Gastrocnemius medialis (tissue), 4 donors: Measurements from ENCODE around the gene EIF3K. TPM values are rescaled to one million over a fixed set of nuclear protein-coding genes. Genes with fewer than 3 reads are reported as not detected.

ENCODE experiments used
- ATAC-seq, 2 donors: fragments of 150-250 bp; one replicate each; pipeline ENCODE4 v1.9.1; 2016
- DNase-seq, 2 donors: peaks; one replicate each; pipeline ENCODE4 v3.0.0-alpha.2; 2019
- H3K27ac ChIP-seq, 4 donors: fragments of 200-600 bp; sonication (generic); 1 replicate in 1 of 4; 2 replicates in 3 of 4; pipeline ENCODE4 v1.5.1; 2016 to 2018; ENCODE audit warnings: mild to moderate bottlenecking in 2 of 4, moderate library complexity in 1 of 4
- H3K27me3 ChIP-seq, 3 donors: fragments of 200-600 bp; sonication (generic) in 2 of 3; 1 replicate in 1 of 3; 2 replicates in 2 of 3; pipeline versions ENCODE4 v1.5.1 to v1.6.0; 2016 to 2019; ENCODE audit warnings: mild to moderate bottlenecking in 1 of 3, moderate library complexity in 1 of 3
- H3K36me3 ChIP-seq, 2 donors: fragments of 200-600 bp; sonication (generic) in 1 of 2; one replicate each; pipeline ENCODE4 v1.5.1; 2017 to 2018
- H3K4me1 ChIP-seq, 2 donors: fragments of 200-600 bp; sonication (generic) in 1 of 2; one replicate each; pipeline ENCODE4 v1.5.1; 2016 to 2017; ENCODE audit warnings: mild to moderate bottlenecking in 2 of 2
- H3K4me3 ChIP-seq, 4 donors: fragments of 200-600 bp; sonication (generic) in 3 of 4; 1 replicate in 1 of 4; 2 replicates in 3 of 4; pipeline ENCODE4 v1.5.1; 2016 to 2019; ENCODE audit warnings: mild to moderate bottlenecking in 2 of 4
- H3K9me3 ChIP-seq, 3 donors: fragments of 200-600 bp; sonication (generic) in 2 of 3; 1 replicate in 1 of 3; 2 replicates in 2 of 3; pipeline ENCODE4 v1.5.1; 2016 to 2019
- CTCF ChIP-seq, 5 experiments: fragments of 450-650 bp in 3 of 5; fragments of 200-600 bp in 2 of 5; sonication (generic) in 2 of 5; IDR thresholded peaks in 4 of 5; conservative IDR thresholded peaks in 1 of 5; 1 replicate in 4 of 5; 2 replicates in 1 of 5; pipeline ENCODE4 v1.5.1; 2016 to 2019; ENCODE audit warnings: antibody characterized with exemption in 5 of 5, mild to moderate bottlenecking in 3 of 5, moderate library complexity in 3 of 5
- POLR2A ChIP-seq, 2 donors: fragments of 450-650 bp; IDR thresholded peaks; one replicate each; pipeline ENCODE4 v1.6.1; 2017; ENCODE audit warnings: antibody characterized with exemption in 2 of 2, mild to moderate bottlenecking in 2 of 2, moderate library complexity in 2 of 2
- in situ Hi-C, 4 donors: fragments of 200-750 bp; cut with MboI; loops; one replicate each; pipeline versions ENCODE4 v1.15.0 to v1.8.0; 2017; ENCODE audit warnings: low sequenced_read_pairs in 4 of 4
- intact Hi-C: fragments of 100-400 bp; cut with DNase I; formaldehyde crosslinking; loops from one replicate; pipeline ENCODE4 v1.15.1; 2023; ENCODE audit warnings: low total_unique reads
- total RNA-seq, 4 donors: library from RNA; depleted of rRNA; stranded (reverse); fragments of >200 nt; gene quantifications; one replicate each; pipeline versions ENCODE4 v1.1.0 to v1.2.3, GENCODE V29; 2016

EIF3K gene
- total RNA-seq, 4 donors from 2014 or later, result 619 to 975 (median 681) TPM

- in situ Hi-C loops, result loop anchor here in 1 of 4 donors (25.0 kb wide), 1 partner anchor 1161 kb away; no protein-coding TSS in a partner anchor
- intact Hi-C loops, result loop anchor here (1.0 to 10.0 kb wide), 2 partner anchors 32 to 754 kb away; partner anchors contain the start of gene ZFP36
- peak overlapping the region; percentile 90 to 100 (median 100) for H3K4me3 ChIP-seq
- H3K9me3 ChIP-seq, result no peaks in the 10 kb centered on the region
- peak overlapping the region; percentile 98 to 100 (median 99) for H3K27ac ChIP-seq
- H3K27me3 ChIP-seq, result no peaks in the 10 kb centered on the region
- no peaks in the 10 kb centered on the region for H3K36me3 ChIP-seq
- TF ChIP-seq CTCF (IDR thresholded peaks at IDR 0.05 in 4 of 5, conservative IDR thresholded peaks at IDR 0.05 in 1 of 5), result peak in 1 of 5 experiments; percentile 29
- peak in 1 of 2 donors; percentile 6 for TF ChIP-seq POLR2A (IDR thresholded peaks at IDR 0.05)
- peak; percentile 55 to 73 for DNase-seq
- peak; percentile 68 to 69 for ATAC-seq
- H3K4me1 ChIP-seq, result peaks cover 69 to 77% of the 10 kb centered on the region in 2 donors
Measured at GRCh38 chr19:38650911-38651584, 32.1 kb downstream of the EIF3K start.

- H3K27ac ChIP-seq, result peak overlapping the region; percentile 98 to 100 (median 99)
- H3K9me3 ChIP-seq, result no peaks in the 10 kb centered on the region
- in situ Hi-C loops, result loop anchor here in 1 of 4 donors (25.0 kb wide), 1 partner anchor 1159 kb away; no protein-coding TSS in a partner anchor
- ATAC-seq (peak; percentile 19 to 29), DNase-seq (peak in 1 of 2 donors; percentile 65)
- no peak for TF ChIP-seq POLR2A (IDR thresholded peaks at IDR 0.05)
- no peak for TF ChIP-seq CTCF (IDR thresholded peaks at IDR 0.05 in 4 of 5, conservative IDR thresholded peaks at IDR 0.05 in 1 of 5)
- H3K4me3 ChIP-seq, result peak overlapping the region in 2 of 4 donors; percentile 1 to 8
- peaks cover 89 to 92% of the 10 kb centered on the region in 2 donors for H3K4me1 ChIP-seq
- H3K27me3 ChIP-seq, result no peaks in the 10 kb centered on the region
- intact Hi-C loops, result loop anchor here (10.0 kb wide), 1 partner anchor 752 kb away; the partner anchor contains the start of gene ZFP36
- H3K36me3 ChIP-seq, result no peaks in the 10 kb centered on the region
Measured at GRCh38 chr19:38653028-38653571, 34.1 kb downstream of the EIF3K start.

- no peaks in the 10 kb centered on the region for H3K9me3 ChIP-seq
- DNase-seq (no peak), ATAC-seq (no peak)
- in situ Hi-C loops, result loop anchor here in 1 of 4 donors (25.0 kb wide), 1 partner anchor 1158 kb away; no protein-coding TSS in a partner anchor
- H3K36me3 ChIP-seq, result no peaks in the 10 kb centered on the region
- peaks cover 97 to 98% of the 10 kb centered on the region in 2 donors for H3K4me1 ChIP-seq
- intact Hi-C loops, result loop anchor here (10.0 kb wide), 1 partner anchor 750 kb away; the partner anchor contains the start of gene ZFP36
- H3K4me3 ChIP-seq, result peak overlapping the region in 1 of 4 donors; percentile 2
- peak overlapping the region; percentile 98 to 100 (median 99) for H3K27ac ChIP-seq
- TF ChIP-seq CTCF (IDR thresholded peaks at IDR 0.05 in 4 of 5, conservative IDR thresholded peaks at IDR 0.05 in 1 of 5) (no peak), POLR2A (IDR thresholded peaks at IDR 0.05) (peak in 1 of 2 donors; percentile 16)
- H3K27me3 ChIP-seq, result no peaks in the 10 kb centered on the region
Measured at GRCh38 chr19:38654628-38655055, 35.7 kb downstream of the EIF3K start.

- peak overlapping the region; percentile 98 to 100 (median 99) for H3K27ac ChIP-seq
- no peak for ATAC-seq
- H3K36me3 ChIP-seq, result no peaks in the 10 kb centered on the region
- no peaks in the 10 kb centered on the region for H3K27me3 ChIP-seq
- H3K4me3 ChIP-seq, result no peak overlapping the region
- no peaks in the 10 kb centered on the region for H3K9me3 ChIP-seq
- no peak for DNase-seq
- H3K4me1 ChIP-seq, result peaks cover 97 to 98% of the 10 kb centered on the region in 2 donors
- in situ Hi-C loops (loop anchor here in 1 of 4 donors (25.0 kb wide), 1 partner anchor 1157 kb away; no protein-coding TSS in a partner anchor), intact Hi-C loops (loop anchor here (10.0 kb wide), 1 partner anchor 750 kb away; the partner anchor contains the start of gene ZFP36)
- TF ChIP-seq POLR2A (IDR thresholded peaks at IDR 0.05) (no peak), CTCF (IDR thresholded peaks at IDR 0.05 in 4 of 5, conservative IDR thresholded peaks at IDR 0.05 in 1 of 5) (no peak)
Measured at GRCh38 chr19:38655148-38655824, 36.3 kb downstream of the EIF3K start.
